ENCODE data around the gene IFT27.

DNA sequence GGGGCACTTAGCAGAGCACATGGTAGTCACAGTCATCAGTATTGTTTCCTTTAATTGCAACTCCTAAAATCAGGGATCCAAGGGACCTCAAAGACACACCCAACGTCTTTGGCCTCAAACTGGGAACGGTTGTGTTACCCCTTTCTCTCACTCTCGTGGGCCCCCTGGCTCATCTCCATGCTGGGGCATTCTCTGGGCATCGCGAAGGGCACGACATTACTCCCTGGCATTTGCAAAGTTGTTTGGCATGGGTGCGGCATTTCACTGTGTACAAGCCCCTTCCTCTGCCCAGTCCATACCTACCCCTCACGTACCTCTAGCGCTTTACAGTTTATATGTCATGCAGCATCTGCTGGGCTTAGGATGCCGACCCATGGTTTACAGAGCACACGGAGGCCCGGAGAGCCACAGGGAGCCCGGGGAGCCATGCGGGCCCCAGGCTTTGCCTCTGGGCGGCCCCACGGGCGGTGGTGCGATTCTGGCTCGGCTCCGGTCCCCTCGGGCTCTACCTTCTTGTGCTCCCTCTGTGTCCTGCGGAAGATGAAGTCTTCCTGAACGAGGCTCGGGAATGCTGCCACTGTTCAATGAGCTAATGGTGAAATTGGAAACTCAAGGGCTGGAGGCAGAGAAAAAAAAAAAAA is 50.4 kb downstream of the IFT27 start:
- TF ChIP-seq, protein P1, sequence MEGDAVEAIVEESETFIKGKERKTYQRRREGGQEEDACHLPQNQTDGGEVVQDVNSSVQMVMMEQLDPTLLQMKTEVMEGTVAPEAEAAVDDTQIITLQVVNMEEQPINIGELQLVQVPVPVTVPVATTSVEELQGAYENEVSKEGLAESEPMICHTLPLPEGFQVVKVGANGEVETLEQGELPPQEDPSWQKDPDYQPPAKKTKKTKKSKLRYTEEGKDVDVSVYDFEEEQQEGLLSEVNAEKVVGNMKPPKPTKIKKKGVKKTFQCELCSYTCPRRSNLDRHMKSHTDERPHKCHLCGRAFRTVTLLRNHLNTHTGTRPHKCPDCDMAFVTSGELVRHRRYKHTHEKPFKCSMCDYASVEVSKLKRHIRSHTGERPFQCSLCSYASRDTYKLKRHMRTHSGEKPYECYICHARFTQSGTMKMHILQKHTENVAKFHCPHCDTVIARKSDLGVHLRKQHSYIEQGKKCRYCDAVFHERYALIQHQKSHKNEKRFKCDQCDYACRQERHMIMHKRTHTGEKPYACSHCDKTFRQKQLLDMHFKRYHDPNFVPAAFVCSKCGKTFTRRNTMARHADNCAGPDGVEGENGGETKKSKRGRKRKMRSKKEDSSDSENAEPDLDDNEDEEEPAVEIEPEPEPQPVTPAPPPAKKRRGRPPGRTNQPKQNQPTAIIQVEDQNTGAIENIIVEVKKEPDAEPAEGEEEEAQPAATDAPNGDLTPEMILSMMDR (IDR thresholded peaks at IDR 0.05), result no peak
- TF ChIP-seq EZH2 (IDR thresholded peaks at IDR 0.05), result no peak
- TF ChIP-seq EZH2phosphoT487 (IDR thresholded peaks at IDR 0.05), result no peak

All from neural progenitor cell (in vitro differentiated cells).